Middle frontal gyrus (tissue), 1 donor: ENCODE results near the gene PEX14.
"Not testable (repeated sequence)": the region's sequence is repeated elsewhere in the genome, so short reads cannot be mapped to it uniquely, and the experiment has no call there.

ENCODE experiments used
- DNase-seq: peaks from one replicate; pipeline ENCODE4 v3.0.0-alpha.2; 2015; ENCODE audit warnings: low spot score; ENCODE audit errors: extremely low spot score

The PEX14 gene

GRCh38 chr1:10450836-10451235 is 23.9 kb upstream of the PEX14 start:
- DNase-seq = no peak

- DNase-seq = no peak
Observed at GRCh38 chr1:10451287-10451686, 23.5 kb upstream of the PEX14 start.

- DNase-seq = no peak
Observed at GRCh38 chr1:10456048-10456447, 18.7 kb upstream of the PEX14 start.

- no peak for DNase-seq
Observed at GRCh38 chr1:10456661-10457060, 18.1 kb upstream of the PEX14 start.

- not testable (repeated sequence) for DNase-seq
Observed at GRCh38 chr1:10457462-10457861, 17.3 kb upstream of the PEX14 start.

- no peak for DNase-seq
Observed at GRCh38 chr1:10457875-10458274, 16.9 kb upstream of the PEX14 start.

- no peak for DNase-seq
Observed at GRCh38 chr1:10459184-10459583, 15.6 kb upstream of the PEX14 start.

GRCh38 chr1:10467078-10467477 is 7.7 kb upstream of the PEX14 start:
- DNase-seq = no peak

- no peak for DNase-seq
Observed at GRCh38 chr1:10470043-10470442, 4.7 kb upstream of the PEX14 start.

- no peak for DNase-seq
Observed at GRCh38 chr1:10471411-10472219, 3.1 kb upstream of the PEX14 start.

GRCh38 chr1:10472220-10473144 is 2.3 kb upstream of the PEX14 start, which contains the start of gene DFFA:
Gene DFFA (minus strand): TSS chr1:10472529. CDS start chr1:10472458, 71 bp downstream.
- DNase-seq = peak; percentile 94

- no peak for DNase-seq
Observed at GRCh38 chr1:10473145-10473765, 1.5 kb upstream of the PEX14 start.

- not testable (repeated sequence) for DNase-seq
Observed at GRCh38 chr1:10474309-10474612, 489 bp upstream of the PEX14 start.

GRCh38 chr1:10475510-10475909 is 760 bp downstream of the PEX14 start:
- DNase-seq = no peak

GRCh38 chr1:10479296-10479695 is 4.5 kb downstream of the PEX14 start:
- DNase-seq = no peak

- DNase-seq = no peak
Observed at GRCh38 chr1:10480614-10481013, 5.9 kb downstream of the PEX14 start.

GRCh38 chr1:10484521-10484920 is 9.8 kb downstream of the PEX14 start:
- no peak for DNase-seq

- DNase-seq = no peak
Observed at GRCh38 chr1:10489291-10490055, 14.7 kb downstream of the PEX14 start.

GRCh38 chr1:10490286-10490970 is 15.7 kb downstream of the PEX14 start:
- no peak for DNase-seq

GRCh38 chr1:10494418-10494753 is 19.6 kb downstream of the PEX14 start:
- DNase-seq = no peak
